HL-60 (cell line): ENCODE measurements around the gene LIPC.

ENCODE experiments used
- POLR2AphosphoS5 ChIP-seq: IDR thresholded peaks from 2 replicates; pipeline ENCODE4 v1.6.1; 2012; ENCODE audit warnings: low read depth
- TF ChIP-seq, protein P1 (sequence below): IDR thresholded peaks from 2 replicates; pipeline ENCODE4 v1.6.1; 2012; ENCODE audit warnings: low read depth; ENCODE audit not compliant: insufficient replicate concordance
- TF ChIP-seq, protein P2 (sequence below): IDR thresholded peaks from one replicate; pipeline ENCODE4 v1.5.1; 2011; ENCODE audit warnings: low read length, control low read depth, inconsistent platforms; ENCODE audit not compliant: insufficient read depth

DNA sequence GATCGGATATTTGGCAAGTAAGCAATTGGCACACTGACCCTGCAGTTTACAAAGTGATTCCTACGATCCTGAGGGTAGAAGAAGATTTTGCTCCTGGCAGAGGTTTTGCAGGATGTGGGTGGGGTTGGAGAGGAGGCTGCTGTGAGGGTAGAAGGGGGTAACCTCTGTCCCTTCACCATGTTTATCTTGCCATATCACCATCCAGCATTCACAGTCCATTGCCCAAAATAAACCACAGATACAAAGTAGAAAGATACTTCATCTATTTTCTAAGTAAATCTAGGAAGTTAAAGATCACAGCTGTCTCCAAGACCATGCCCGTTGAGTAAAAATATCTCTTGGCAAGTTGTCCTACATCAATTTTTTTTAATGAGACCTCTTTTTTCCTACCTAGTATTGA is 51.6 kb downstream of the LIPC start:
- TF ChIP-seq, protein P1, sequence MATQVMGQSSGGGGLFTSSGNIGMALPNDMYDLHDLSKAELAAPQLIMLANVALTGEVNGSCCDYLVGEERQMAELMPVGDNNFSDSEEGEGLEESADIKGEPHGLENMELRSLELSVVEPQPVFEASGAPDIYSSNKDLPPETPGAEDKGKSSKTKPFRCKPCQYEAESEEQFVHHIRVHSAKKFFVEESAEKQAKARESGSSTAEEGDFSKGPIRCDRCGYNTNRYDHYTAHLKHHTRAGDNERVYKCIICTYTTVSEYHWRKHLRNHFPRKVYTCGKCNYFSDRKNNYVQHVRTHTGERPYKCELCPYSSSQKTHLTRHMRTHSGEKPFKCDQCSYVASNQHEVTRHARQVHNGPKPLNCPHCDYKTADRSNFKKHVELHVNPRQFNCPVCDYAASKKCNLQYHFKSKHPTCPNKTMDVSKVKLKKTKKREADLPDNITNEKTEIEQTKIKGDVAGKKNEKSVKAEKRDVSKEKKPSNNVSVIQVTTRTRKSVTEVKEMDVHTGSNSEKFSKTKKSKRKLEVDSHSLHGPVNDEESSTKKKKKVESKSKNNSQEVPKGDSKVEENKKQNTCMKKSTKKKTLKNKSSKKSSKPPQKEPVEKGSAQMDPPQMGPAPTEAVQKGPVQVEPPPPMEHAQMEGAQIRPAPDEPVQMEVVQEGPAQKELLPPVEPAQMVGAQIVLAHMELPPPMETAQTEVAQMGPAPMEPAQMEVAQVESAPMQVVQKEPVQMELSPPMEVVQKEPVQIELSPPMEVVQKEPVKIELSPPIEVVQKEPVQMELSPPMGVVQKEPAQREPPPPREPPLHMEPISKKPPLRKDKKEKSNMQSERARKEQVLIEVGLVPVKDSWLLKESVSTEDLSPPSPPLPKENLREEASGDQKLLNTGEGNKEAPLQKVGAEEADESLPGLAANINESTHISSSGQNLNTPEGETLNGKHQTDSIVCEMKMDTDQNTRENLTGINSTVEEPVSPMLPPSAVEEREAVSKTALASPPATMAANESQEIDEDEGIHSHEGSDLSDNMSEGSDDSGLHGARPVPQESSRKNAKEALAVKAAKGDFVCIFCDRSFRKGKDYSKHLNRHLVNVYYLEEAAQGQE, result no peak
- TF ChIP-seq, protein P2, sequence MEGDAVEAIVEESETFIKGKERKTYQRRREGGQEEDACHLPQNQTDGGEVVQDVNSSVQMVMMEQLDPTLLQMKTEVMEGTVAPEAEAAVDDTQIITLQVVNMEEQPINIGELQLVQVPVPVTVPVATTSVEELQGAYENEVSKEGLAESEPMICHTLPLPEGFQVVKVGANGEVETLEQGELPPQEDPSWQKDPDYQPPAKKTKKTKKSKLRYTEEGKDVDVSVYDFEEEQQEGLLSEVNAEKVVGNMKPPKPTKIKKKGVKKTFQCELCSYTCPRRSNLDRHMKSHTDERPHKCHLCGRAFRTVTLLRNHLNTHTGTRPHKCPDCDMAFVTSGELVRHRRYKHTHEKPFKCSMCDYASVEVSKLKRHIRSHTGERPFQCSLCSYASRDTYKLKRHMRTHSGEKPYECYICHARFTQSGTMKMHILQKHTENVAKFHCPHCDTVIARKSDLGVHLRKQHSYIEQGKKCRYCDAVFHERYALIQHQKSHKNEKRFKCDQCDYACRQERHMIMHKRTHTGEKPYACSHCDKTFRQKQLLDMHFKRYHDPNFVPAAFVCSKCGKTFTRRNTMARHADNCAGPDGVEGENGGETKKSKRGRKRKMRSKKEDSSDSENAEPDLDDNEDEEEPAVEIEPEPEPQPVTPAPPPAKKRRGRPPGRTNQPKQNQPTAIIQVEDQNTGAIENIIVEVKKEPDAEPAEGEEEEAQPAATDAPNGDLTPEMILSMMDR, result no peak
- TF ChIP-seq POLR2AphosphoS5, result no peak
